SK-N-SH (cell line): ENCODE data around the gene PRKN. TPM values are rescaled to one million over a fixed set of nuclear protein-coding genes. Genes with fewer than 3 reads are reported as not detected.

Experiments
- CTCF ChIA-PET: fragments of 300-600, 350-600 bp; formaldehyde crosslinking; extraction: SDS; loops from one replicate; lab custom pipeline; 2021; lab: Yijun Ruan, JAX
- POLR2A ChIA-PET: fragments of 350-600 bp; sonication (Branson Sonifier 250); formaldehyde crosslinking; extraction: SDS; loops from one replicate; lab custom pipeline; 2020; ENCODE audit warnings: antibody characterized with exemption, inconsistent platforms; lab: Yijun Ruan, JAX
- DNase-seq: peaks from one replicate; pipeline ENCODE4 v3.0.0; 2012
- H2AFZ ChIP-seq: fragments of 200-600 bp; sonication (generic); 2 replicates; pipeline ENCODE4 v1.8.1; 2016; ENCODE audit warnings: antibody characterized with exemption, mild to moderate bottlenecking, low read depth
- H3F3A ChIP-seq: fragments of 200-600 bp; sonication (generic); replicated peaks from 2 replicates; pipeline ENCODE3; 2016; ENCODE audit warnings: antibody characterized with exemption, mild to moderate bottlenecking; ENCODE audit not compliant: insufficient read depth
- H3K27ac ChIP-seq, 2 experiments: fragments of 200-500 bp in 1 of 2; fragments of 200-600 bp in 1 of 2; sonication (Bioruptor generic) in 1 of 2; sonication (generic), shearing (Covaris generic) in 1 of 2; 2 replicates each; pipeline versions ENCODE4 v1.5.1 to v1.6.1; 2014 to 2016; ENCODE audit warnings: low read depth in 2 of 2, inconsistent platforms in 1 of 2, low read length in 1 of 2, mild to moderate bottlenecking in 1 of 2, mixed read lengths in 1 of 2
- H3K27me3 ChIP-seq: fragments of 200-600 bp; sonication (generic), shearing (Covaris generic); 2 replicates; pipeline ENCODE4 v1.6.1; 2016; ENCODE audit warnings: mixed run types; ENCODE audit not compliant: insufficient read depth
- H3K36me3 ChIP-seq, 2 experiments: fragments of 200-500 bp in 1 of 2; fragments of 200-600 bp in 1 of 2; sonication (Bioruptor generic) in 1 of 2; sonication (generic) in 1 of 2; replicated peaks in 1 of 2; 2 replicates each; pipeline versions ENCODE3 to v1.5.1; 2014 to 2016; ENCODE audit warnings: low read length in 1 of 2, mild to moderate bottlenecking in 1 of 2; ENCODE audit not compliant: insufficient read depth in 2 of 2, control insufficient read depth in 1 of 2
- H3K4me1 ChIP-seq, 2 experiments: fragments of 200-500 bp in 1 of 2; fragments of 200-600 bp in 1 of 2; sonication (Bioruptor generic) in 1 of 2; sonication (generic), shearing (Covaris generic) in 1 of 2; 2 replicates each; pipeline versions ENCODE4 v1.5.1 to v1.6.1; 2014 to 2016; ENCODE audit warnings: low read depth in 1 of 2, low read length in 1 of 2, mixed run types in 1 of 2; ENCODE audit not compliant: insufficient read depth in 2 of 2, control insufficient read depth in 1 of 2
- H3K4me2 ChIP-seq: fragments of 200-600 bp; sonication (generic), shearing (Covaris generic); 2 replicates; pipeline ENCODE4 v1.6.1; 2017; ENCODE audit warnings: mixed run types
- H3K4me3 ChIP-seq, 2 experiments: fragments of 200-500 bp in 1 of 2; fragments of 200-600 bp in 1 of 2; sonication (Bioruptor generic) in 1 of 2; sonication (generic), shearing (Covaris generic) in 1 of 2; 2 replicates each; pipeline versions ENCODE4 v1.5.1 to v1.8.1; 2014 to 2016; ENCODE audit warnings: low read depth in 2 of 2, inconsistent platforms in 1 of 2, low read length in 1 of 2, mild to moderate bottlenecking in 1 of 2, mixed read lengths in 1 of 2, moderate library complexity in 1 of 2
- H3K79me2 ChIP-seq: fragments of 200-600 bp; sonication (generic); 2 replicates; pipeline ENCODE4 v1.8.1; 2017; ENCODE audit warnings: mild to moderate bottlenecking; ENCODE audit not compliant: insufficient read depth
- H3K9ac ChIP-seq: fragments of 200-600 bp; sonication (generic); 2 replicates; pipeline ENCODE4 v1.6.1; 2017; ENCODE audit warnings: mixed run types
- H3K9me2 ChIP-seq: fragments of 200-600 bp; sonication (generic); 2 replicates; pipeline ENCODE4 v1.6.1; 2017; ENCODE audit warnings: mixed run types
- H3K9me3 ChIP-seq: fragments of 200-600 bp; sonication (generic); 2 replicates; pipeline ENCODE4 v1.6.1; 2017; ENCODE audit warnings: mixed run types, mild to moderate bottlenecking, moderate library complexity
- H4K20me1 ChIP-seq: fragments of 200-600 bp; sonication (generic); 2 replicates; pipeline ENCODE4 v1.6.1; 2017; ENCODE audit warnings: mild to moderate bottlenecking, mixed run types; ENCODE audit not compliant: insufficient read depth
- EP300 ChIP-seq, 2 experiments: IDR thresholded peaks; 2 replicates each; pipeline versions ENCODE4 v1.4.0 to v1.6.1; 2012; ENCODE audit warnings: borderline replicate concordance in 1 of 2, low read depth in 1 of 2, low read length in 1 of 2
- GATA2 ChIP-seq: sonication (generic); formaldehyde crosslinking; IDR thresholded peaks from 2 replicates; pipeline ENCODE4 v1.5.0; 2020; ENCODE audit warnings: mild to moderate bottlenecking, missing genetic modification reagents
- IRF3 ChIP-seq: fragments of 150-350 bp; IDR thresholded peaks from 2 replicates; pipeline ENCODE4 v1.6.1; 2016; ENCODE audit warnings: mild to moderate bottlenecking, low read depth, low read length
- MAX ChIP-seq: IDR thresholded peaks from 2 replicates; pipeline ENCODE4 v1.4.0; 2012; ENCODE audit warnings: low read depth
- MEF2A ChIP-seq: IDR thresholded peaks from 2 replicates; pipeline ENCODE4 v1.4.0; 2012; ENCODE audit warnings: low read depth, borderline replicate concordance
- NFIC ChIP-seq: IDR thresholded peaks from 2 replicates; pipeline ENCODE4 v1.4.0; 2012; ENCODE audit warnings: borderline replicate concordance
- NRF1 ChIP-seq: IDR thresholded peaks from 2 replicates; pipeline ENCODE4 v1.6.1; 2012; ENCODE audit warnings: low read depth, mild to moderate bottlenecking, low read length
- PBX3 ChIP-seq: IDR thresholded peaks from 2 replicates; pipeline ENCODE4; 2012
- RCOR1 ChIP-seq: fragments of 150-350 bp; IDR thresholded peaks from 2 replicates; pipeline ENCODE4 v1.6.1; 2017; ENCODE audit warnings: antibody characterized with exemption, low read length
- REST ChIP-seq: IDR thresholded peaks from 2 replicates; pipeline ENCODE4 v1.6.1; 2012; ENCODE audit warnings: mild to moderate bottlenecking, low read depth, low read length, moderate library complexity
- RFX5 ChIP-seq: IDR thresholded peaks from 2 replicates; pipeline ENCODE4 v1.6.1; 2012; ENCODE audit warnings: mild to moderate bottlenecking, improper control_type of control experiment, low read length
- TAF1 ChIP-seq: IDR thresholded peaks from 2 replicates; pipeline ENCODE4 v1.6.1; 2012; ENCODE audit warnings: low read depth, mild to moderate bottlenecking, low read length, moderate library complexity, borderline replicate concordance
- WGBS: methylation state at CpG from one replicate; pipeline ENCODE4 v1.1.6; 2017; ENCODE audit warnings: low lambda C conversion rate; 5-methylcytosine and 5-hydroxymethylcytosine counted together
- polyA plus RNA-seq, 3 experiments: library from polyadenylated mRNA; depleted of rRNA; stranded (reverse); fragments of >200 nt; gene quantifications; 2 replicates each; pipeline ENCODE4 v1.2.3, GENCODE V29; 2012
- TF ChIP-seq, protein P1 (sequence below): fragments of 150-350 bp; IDR thresholded peaks from 2 replicates; pipeline ENCODE4 v1.6.1; 2017; ENCODE audit warnings: antibody characterized with exemption, low read length, low read depth, borderline replicate concordance
- TF ChIP-seq, protein P2 (sequence below): IDR thresholded peaks from 2 replicates; pipeline ENCODE4 v1.4.0; 2012; ENCODE audit warnings: low read depth, borderline replicate concordance

Gene PRKN
- polyA plus RNA-seq, 1 of the 3 experiments (the other 2 are of a cell fraction) = 0.76 TPM

DNA sequence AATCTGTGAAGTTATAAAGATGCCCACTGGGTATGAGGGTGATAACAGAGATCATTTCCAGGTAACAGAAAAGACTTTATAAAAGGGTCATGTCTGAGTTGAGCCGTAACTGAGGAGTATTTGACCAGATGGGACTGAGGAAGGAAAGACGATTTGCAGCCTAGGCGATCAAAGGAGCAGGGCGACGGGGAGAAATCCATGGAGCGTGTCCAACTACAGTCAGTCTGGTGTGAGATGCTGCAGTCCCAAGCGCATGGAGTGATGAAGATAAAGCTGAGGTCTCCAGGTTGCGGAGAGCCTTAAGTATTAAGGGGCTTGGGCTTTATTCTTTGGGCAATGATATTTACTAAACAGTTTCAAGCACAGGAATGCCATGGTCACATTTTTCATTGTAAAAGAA, 166.7 kb downstream of the PRKN start:
- H3K9ac ChIP-seq = no peak overlapping the region
- CTCF ChIA-PET = no interaction called here
- H3K4me1 ChIP-seq = peaks cover 0 to 2% of the 10 kb centered on the region in 2 experiments; a peak in 1 of 4 replicates
- TF ChIP-seq PBX3 = no peak
- no peak for TF ChIP-seq RFX5
- no peak for TF ChIP-seq GATA2 (CRISPR knock-in tag)
- TF ChIP-seq, protein P1, sequence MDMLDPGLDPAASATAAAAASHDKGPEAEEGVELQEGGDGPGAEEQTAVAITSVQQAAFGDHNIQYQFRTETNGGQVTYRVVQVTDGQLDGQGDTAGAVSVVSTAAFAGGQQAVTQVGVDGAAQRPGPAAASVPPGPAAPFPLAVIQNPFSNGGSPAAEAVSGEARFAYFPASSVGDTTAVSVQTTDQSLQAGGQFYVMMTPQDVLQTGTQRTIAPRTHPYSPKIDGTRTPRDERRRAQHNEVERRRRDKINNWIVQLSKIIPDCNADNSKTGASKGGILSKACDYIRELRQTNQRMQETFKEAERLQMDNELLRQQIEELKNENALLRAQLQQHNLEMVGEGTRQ = no peak
- no peak for TF ChIP-seq IRF3
- no peak for TF ChIP-seq EP300 (IDR thresholded peaks at IDR 0.05; ENCODE audit: borderline replicate concordance in 1 of 2, low read depth in 1 of 2, low read length in 1 of 2)
- no peak for TF ChIP-seq REST
- no peak for TF ChIP-seq TAF1
- no peak for TF ChIP-seq NFIC
- no peak for TF ChIP-seq MEF2A
- TF ChIP-seq MAX = no peak
- no peak for TF ChIP-seq RCOR1
- TF ChIP-seq, protein P2, sequence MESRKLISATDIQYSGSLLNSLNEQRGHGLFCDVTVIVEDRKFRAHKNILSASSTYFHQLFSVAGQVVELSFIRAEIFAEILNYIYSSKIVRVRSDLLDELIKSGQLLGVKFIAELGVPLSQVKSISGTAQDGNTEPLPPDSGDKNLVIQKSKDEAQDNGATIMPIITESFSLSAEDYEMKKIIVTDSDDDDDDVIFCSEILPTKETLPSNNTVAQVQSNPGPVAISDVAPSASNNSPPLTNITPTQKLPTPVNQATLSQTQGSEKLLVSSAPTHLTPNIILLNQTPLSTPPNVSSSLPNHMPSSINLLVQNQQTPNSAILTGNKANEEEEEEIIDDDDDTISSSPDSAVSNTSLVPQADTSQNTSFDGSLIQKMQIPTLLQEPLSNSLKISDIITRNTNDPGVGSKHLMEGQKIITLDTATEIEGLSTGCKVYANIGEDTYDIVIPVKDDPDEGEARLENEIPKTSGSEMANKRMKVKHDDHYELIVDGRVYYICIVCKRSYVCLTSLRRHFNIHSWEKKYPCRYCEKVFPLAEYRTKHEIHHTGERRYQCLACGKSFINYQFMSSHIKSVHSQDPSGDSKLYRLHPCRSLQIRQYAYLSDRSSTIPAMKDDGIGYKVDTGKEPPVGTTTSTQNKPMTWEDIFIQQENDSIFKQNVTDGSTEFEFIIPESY = no peak
- no peak for TF ChIP-seq NRF1
- TF ChIP-seq, all 33 proteins: peak for 0
- no peak for DNase-seq
- POLR2A ChIA-PET = no interaction called here
- WGBS = 69% methylated on average over 8 of the region's 8 CpGs
- Histone ChIP-seq H3K9me3 (no peaks in the 10 kb centered on the region), H3K27ac (no peak overlapping the region), H3K27me3 (no peaks in the 10 kb centered on the region), H3K4me2 (no peak overlapping the region), H4K20me1 (no peaks in the 10 kb centered on the region), H3K36me3 (no peaks in the 10 kb centered on the region), H3K79me2 (no peaks in the 10 kb centered on the region), H3F3A (no peaks in the 10 kb centered on the region), H3K9me2 (no peaks in the 10 kb centered on the region), H3K4me3 (no peak overlapping the region), H2AFZ (no peak overlapping the region)
